DOHH2 (cell line): Measurements from ENCODE around the gene IFI44L.

Experiments
- CTCF ChIP-seq: fragments of 200-600 bp; sonication (generic); IDR thresholded peaks from one replicate; pipeline ENCODE4 v1.5.1; 2014; ENCODE audit warnings: antibody characterized with exemption, mild to moderate bottlenecking, low read depth, low read length; ENCODE audit not compliant: poor library complexity, severe bottlenecking
- EZH2phosphoT487 ChIP-seq: fragments of 200-600 bp; sonication (generic); IDR thresholded peaks from 2 replicates; pipeline ENCODE4 v1.6.1; 2017; ENCODE audit warnings: borderline replicate concordance, mild to moderate bottlenecking, antibody characterized with exemption, low read length, moderate library complexity, mixed read lengths

GRCh38 chr1:78603206-78603605 lies 17.0 kb upstream of the IFI44L start:
- no peak for TF ChIP-seq CTCF
- TF ChIP-seq EZH2phosphoT487: no peak
